HepG2 (cell line): Measurements from ENCODE around the gene EVA1A. TPM values are rescaled to one million over a fixed set of nuclear protein-coding genes. Genes with fewer than 3 reads are reported as not detected.

ENCODE experiments used
- CENPX ChIP-seq: sonication (generic); formaldehyde crosslinking; IDR thresholded peaks from 2 replicates; pipeline ENCODE4 v1.9.0; 2021; ENCODE audit warnings: mild to moderate bottlenecking, missing genetic modification reagents, moderate library complexity
- GTF2F1 ChIP-seq: fragments of 150-350 bp; IDR thresholded peaks from 2 replicates; pipeline ENCODE4 v1.6.1; 2014; ENCODE audit warnings: low read length
- HBP1 ChIP-seq: IDR thresholded peaks from 2 replicates; pipeline ENCODE4 v1.6.1; 2016; ENCODE audit warnings: low read depth, control low read depth
- HNRNPH1 ChIP-seq: fragments of 200-400 bp; formaldehyde crosslinking; optimal IDR thresholded peaks from 2 replicates; pipeline ENCODE3; 2017; ENCODE audit warnings: mild to moderate bottlenecking, low read depth, low read length
- HOXA9 ChIP-seq: sonication (generic); formaldehyde crosslinking; IDR thresholded peaks from 2 replicates; pipeline ENCODE4 v1.8.1; 2022; ENCODE audit warnings: missing genetic modification reagents, mild to moderate bottlenecking, moderate library complexity, borderline replicate concordance
- KDM5B ChIP-seq: sonication (generic); formaldehyde crosslinking; IDR thresholded peaks from 2 replicates; pipeline ENCODE4 v1.4.0; 2020; ENCODE audit warnings: missing genetic modification reagents, mild to moderate bottlenecking, borderline replicate concordance
- KLF6 ChIP-seq: IDR thresholded peaks from 2 replicates; pipeline ENCODE4 v1.8.0; 2016; ENCODE audit warnings: missing biosample characterization, missing genetic modification reagents
- KMT2B ChIP-seq: IDR thresholded peaks from 2 replicates; pipeline ENCODE4 v1.6.1; 2016; ENCODE audit warnings: missing genetic modification reagents, missing compliant biosample characterization
- REPIN1 ChIP-seq: sonication (generic); formaldehyde crosslinking; IDR thresholded peaks from 2 replicates; pipeline ENCODE4 v1.8.0; 2022; ENCODE audit warnings: missing genetic modification reagents, low read depth, mild to moderate bottlenecking, borderline replicate concordance
- SMARCE1 ChIP-seq: fragments of 450-650 bp; IDR thresholded peaks from 2 replicates; pipeline ENCODE4 v1.6.1; 2017; ENCODE audit warnings: borderline replicate concordance
- ZFP37 ChIP-seq: sonication (generic); formaldehyde crosslinking; IDR thresholded peaks from 2 replicates; pipeline ENCODE4 v1.4.0; 2020; ENCODE audit warnings: missing genetic modification reagents, borderline replicate concordance
- ZNF207 ChIP-seq: fragments of 450-650 bp; IDR thresholded peaks from 2 replicates; pipeline ENCODE4 v1.6.1; 2016; ENCODE audit warnings: antibody characterized with exemption, borderline replicate concordance
- ZNF232 ChIP-seq: sonication (generic); formaldehyde crosslinking; IDR thresholded peaks from 2 replicates; pipeline ENCODE4 v1.4.0; 2020; ENCODE audit warnings: missing genetic modification reagents, borderline replicate concordance
- ZNF337 ChIP-seq: sonication (generic); formaldehyde crosslinking; IDR thresholded peaks from 2 replicates; pipeline ENCODE4 v1.5.1; 2020; ENCODE audit warnings: missing genetic modification reagents, low read depth, mild to moderate bottlenecking, borderline replicate concordance
- ZNF44 ChIP-seq: sonication (generic); formaldehyde crosslinking; IDR thresholded peaks from 2 replicates; pipeline ENCODE4 v1.5.1; 2020; ENCODE audit warnings: mild to moderate bottlenecking, missing genetic modification reagents
- ZNF501 ChIP-seq: sonication (generic); formaldehyde crosslinking; IDR thresholded peaks from 2 replicates; pipeline ENCODE4 v1.5.1; 2020; ENCODE audit warnings: mild to moderate bottlenecking, moderate library complexity, missing genetic modification reagents
- ZNF646 ChIP-seq: sonication (generic); formaldehyde crosslinking; IDR thresholded peaks from 2 replicates; pipeline ENCODE4 v1.9.0; 2021; ENCODE audit warnings: mild to moderate bottlenecking, missing genetic modification reagents
- ZNF768 ChIP-seq: sonication (generic); formaldehyde crosslinking; IDR thresholded peaks from 2 replicates; pipeline ENCODE4 v1.4.0; 2020; ENCODE audit warnings: missing genetic modification reagents
- ZNF770 ChIP-seq: sonication (generic); formaldehyde crosslinking; IDR thresholded peaks from 2 replicates; pipeline ENCODE4 v1.5.0; 2020; ENCODE audit warnings: mild to moderate bottlenecking, missing genetic modification reagents
- ZSCAN21 ChIP-seq: sonication (generic); formaldehyde crosslinking; IDR thresholded peaks from 2 replicates; pipeline ENCODE4 v1.8.0; 2022; ENCODE audit warnings: mild to moderate bottlenecking, missing genetic modification reagents, moderate library complexity, borderline replicate concordance
- polyA plus RNA-seq, 8 experiments: library from polyadenylated mRNA; depleted of rRNA in 3 of 8; stranded (reverse) in 7 of 8; unstranded in 1 of 8; fragments of >200 nt; fragmentation: Illumina TruSeq in 4 of 8; extraction: Trizol in 4 of 8; gene quantifications; 2 replicates each; pipeline versions ENCODE4 v1.2.1 to v1.2.3, GENCODE V29; 2011 to 2016; ENCODE audit warnings: low read depth in 4 of 8, missing spikeins in 1 of 8, mixed read lengths in 1 of 8; ENCODE audit not compliant: insufficient read depth in 1 of 8
- total RNA-seq, 5 experiments: library from RNA; depleted of rRNA; stranded (reverse); fragments of >200 nt; fragmentation: Illumina TruSeq; extraction: Trizol; gene quantifications; 2 replicates each; pipeline ENCODE4 v1.2.3, GENCODE V29; 2016; ENCODE audit warnings: low read depth in 1 of 5

The EVA1A gene
- total and polyA plus RNA-seq, 2 of the 13 experiments (the other 11 are each of a cell fraction or from before 2014, with no cell fraction given), result 57.5 to 57.8 TPM

GRCh38 chr2:75570948-75571729 lies 10.4 kb upstream of the EVA1A start (continued):
- TF ChIP-seq HNRNPH1 (no peak), HBP1 (CRISPR knock-in tag) (peak; percentile 63; the same call in 1 of the 2 replicates), ZNF337 (CRISPR knock-in tag) (peak; percentile 88; the same call in 1 of the 2 replicates), ZNF768 (CRISPR knock-in tag) (no peak), KDM5B (CRISPR knock-in tag) (no peak; the same call in 1 of the 2 replicates), ZSCAN21 (CRISPR knock-in tag) (no peak), CENPX (no peak), KLF6 (CRISPR knock-in tag) (no peak), ZNF44 (CRISPR knock-in tag) (peak; percentile 34; the same call in 1 of the 2 replicates), ZNF207 (no peak), ZNF232 (CRISPR knock-in tag) (no peak), HOXA9 (no peak), REPIN1 (no peak), KMT2B (CRISPR knock-in tag) (no peak; the same call in 1 of the 2 replicates), ZNF501 (CRISPR knock-in tag) (peak; percentile 89), ZFP37 (CRISPR knock-in tag) (no peak; the same call in 1 of the 2 replicates), ZNF770 (CRISPR knock-in tag) (no peak), SMARCE1 (no peak), ZNF646 (CRISPR knock-in tag) (no peak; the same call in 1 of the 2 replicates), GTF2F1 (no peak)
